Hematopoietic multipotent progenitor cell treated with erythropoietin and hydrocortisone succinate and interleukin-3 and kit ligand, for 6 days (in vitro differentiated cells): Measurements from ENCODE around the gene ZFP90.
"Not testable (repeated sequence)": the region's sequence is repeated elsewhere in the genome, so short reads cannot be mapped to it uniquely, and the experiment has no call there.

Source experiments
- DNase-seq: peaks from one replicate; pipeline ENCODE4 v3.0.0-alpha.2; 2015

ZFP90 gene

DNA sequence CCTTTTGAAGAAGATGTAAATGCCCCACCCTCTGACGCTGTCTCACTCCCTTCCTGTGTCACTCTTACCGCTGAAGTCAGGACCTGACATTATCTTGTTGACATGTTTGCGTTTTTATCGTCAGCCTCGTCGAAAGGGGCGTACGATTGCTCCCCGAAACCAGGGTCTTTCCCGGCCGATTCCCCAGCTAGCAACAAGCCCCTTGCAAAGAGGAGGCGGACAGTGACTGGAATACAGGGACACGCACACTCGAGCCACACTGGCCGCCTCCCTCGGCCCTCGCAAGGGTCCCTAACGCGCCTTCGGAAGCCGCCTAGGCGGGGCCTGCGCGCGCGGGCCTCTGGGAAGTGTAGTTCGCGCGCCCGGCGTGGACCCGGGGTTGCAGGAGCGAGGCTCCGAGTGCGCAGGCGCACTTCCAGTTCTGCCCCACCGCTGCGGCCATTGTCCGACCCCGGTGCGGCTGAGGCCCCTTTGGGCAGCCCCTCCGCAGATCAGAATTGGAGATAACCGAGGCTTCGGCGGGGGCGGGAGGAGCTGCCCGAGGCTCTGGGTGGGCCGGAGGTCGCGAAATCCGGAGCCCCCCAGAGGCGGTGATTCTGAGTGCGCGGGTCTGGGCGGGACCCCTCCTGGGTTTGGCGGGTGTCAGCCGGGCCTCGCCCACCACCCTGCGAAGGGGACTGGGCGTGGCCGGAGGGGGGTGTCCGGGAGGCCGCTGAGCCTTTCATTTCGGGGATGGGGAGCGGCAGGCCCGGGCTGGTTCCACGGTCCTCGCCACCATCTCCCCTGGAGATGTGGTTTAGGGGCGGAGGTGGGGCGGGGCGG, at the start of gene ZFP90:
Gene ZFP90 (plus strand): TSS at position 412 of the 822 bp plus-strand sequence. CDS start 502 bp downstream, outside the sequence.
- peak; percentile 96 for DNase-seq

DNA sequence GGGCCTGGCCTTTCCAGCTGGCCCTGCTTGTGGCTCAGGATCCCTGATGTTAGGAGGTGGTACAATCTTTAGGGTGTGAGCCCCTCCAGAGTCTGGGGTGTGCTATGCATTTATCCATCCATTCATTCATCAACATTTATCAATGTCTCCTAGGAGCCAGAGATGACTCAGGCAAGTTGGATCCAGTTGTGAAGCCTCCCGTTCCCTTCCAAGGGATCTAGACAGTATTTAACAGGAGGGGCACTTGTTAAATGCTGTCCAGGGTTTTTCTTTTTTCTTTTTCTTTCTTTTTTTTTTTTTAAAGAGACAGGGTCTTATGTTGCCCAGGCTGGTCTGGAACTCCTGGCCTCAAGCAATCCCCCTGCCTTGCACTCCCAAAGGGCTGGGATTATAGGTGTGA, 48.7 kb upstream of the ZFP90 start:
- DNase-seq = no peak

GRCh38 chr16:68490829-68491575, 48.1 kb upstream of the ZFP90 start:
- DNase-seq = no peak

DNA sequence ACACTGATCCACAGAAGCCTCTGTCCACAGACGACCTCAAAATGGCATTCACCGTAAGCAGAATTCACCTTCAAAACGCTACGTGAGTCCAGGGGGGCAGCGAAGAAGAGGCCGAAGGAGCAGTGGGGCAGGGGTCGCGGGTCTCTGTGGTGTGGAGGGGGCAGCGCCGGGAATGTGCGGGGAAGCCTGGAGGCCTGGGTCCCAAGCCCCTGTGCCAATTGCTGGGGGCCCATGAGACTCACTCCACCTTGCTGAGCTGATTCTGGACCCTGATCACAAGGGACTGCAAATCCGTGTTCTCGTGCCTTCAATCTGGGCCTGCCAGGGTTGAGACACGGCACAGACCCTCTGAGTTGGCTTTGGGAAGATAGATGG, 47.5 kb upstream of the ZFP90 start:
- DNase-seq = no peak

GRCh38 chr16:68492151-68492542, 46.9 kb upstream of the ZFP90 start:
- no peak for DNase-seq

- peak; percentile 69 for DNase-seq
These were observed 46.3 kb upstream of the ZFP90 start for GRCh38 chr16:68492543-68493411.

DNA sequence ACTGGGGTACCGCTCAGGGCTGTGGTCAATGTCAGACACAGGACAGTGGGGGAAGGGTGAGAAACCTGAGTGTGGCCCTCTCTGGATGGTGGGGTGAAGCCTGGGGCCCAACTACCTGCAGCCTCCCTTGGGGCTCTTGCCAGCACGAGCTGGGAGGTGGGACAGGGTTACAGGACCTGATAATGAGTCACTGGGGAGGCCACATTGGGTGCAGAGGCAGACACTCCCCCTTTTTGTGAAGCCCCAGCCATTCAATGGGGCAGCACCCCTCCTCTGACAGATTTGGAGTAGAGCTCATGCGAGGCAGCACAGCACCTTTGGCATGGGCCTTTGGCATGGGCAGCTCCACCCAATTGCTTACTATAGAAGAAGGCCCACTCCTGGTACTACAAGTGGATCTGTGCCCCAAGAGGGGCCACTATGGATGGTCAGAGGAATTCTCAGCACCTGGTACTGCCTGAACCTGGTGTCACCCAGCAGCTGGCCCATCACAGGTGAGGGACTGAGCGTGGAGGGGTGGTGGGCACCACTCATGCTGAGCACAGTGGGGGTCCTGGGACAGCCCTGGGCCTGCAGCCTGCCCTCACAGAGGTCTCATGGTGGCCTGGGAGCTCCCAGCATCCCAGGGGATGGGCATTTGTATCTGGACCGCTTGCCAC, 45.5 kb upstream of the ZFP90 start:
- DNase-seq = no peak

- DNase-seq = not testable (repeated sequence)
These were observed 44.8 kb upstream of the ZFP90 start for GRCh38 chr16:68494261-68494660.

DNA sequence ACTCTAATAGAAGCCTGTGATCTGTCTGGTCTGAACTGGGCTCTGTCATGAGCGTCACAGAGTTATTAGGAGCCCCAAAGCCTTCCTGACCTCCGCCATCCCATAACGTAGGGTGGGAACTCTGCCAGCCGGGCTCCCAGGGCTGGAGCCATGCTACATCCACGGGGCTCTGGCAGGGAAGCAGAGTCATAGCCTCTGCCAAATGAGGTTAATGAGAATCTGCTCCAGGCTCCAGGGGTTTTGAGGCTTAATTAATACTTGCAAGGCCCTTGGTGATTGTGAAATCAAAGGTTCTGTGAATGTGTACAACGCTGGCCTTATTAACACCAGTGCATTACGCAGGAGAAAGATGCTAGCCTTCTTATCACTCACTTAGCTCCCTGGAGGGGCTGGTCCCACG, 42.4 kb upstream of the ZFP90 start:
- no peak for DNase-seq

- peak; percentile 27 for DNase-seq
These were observed 40.1 kb upstream of the ZFP90 start for GRCh38 chr16:68499006-68499405.

- no peak for DNase-seq
These were observed 35.8 kb upstream of the ZFP90 start for GRCh38 chr16:68503334-68503733.

GRCh38 chr16:68504066-68504465, 35.0 kb upstream of the ZFP90 start:
- DNase-seq = no peak

DNA sequence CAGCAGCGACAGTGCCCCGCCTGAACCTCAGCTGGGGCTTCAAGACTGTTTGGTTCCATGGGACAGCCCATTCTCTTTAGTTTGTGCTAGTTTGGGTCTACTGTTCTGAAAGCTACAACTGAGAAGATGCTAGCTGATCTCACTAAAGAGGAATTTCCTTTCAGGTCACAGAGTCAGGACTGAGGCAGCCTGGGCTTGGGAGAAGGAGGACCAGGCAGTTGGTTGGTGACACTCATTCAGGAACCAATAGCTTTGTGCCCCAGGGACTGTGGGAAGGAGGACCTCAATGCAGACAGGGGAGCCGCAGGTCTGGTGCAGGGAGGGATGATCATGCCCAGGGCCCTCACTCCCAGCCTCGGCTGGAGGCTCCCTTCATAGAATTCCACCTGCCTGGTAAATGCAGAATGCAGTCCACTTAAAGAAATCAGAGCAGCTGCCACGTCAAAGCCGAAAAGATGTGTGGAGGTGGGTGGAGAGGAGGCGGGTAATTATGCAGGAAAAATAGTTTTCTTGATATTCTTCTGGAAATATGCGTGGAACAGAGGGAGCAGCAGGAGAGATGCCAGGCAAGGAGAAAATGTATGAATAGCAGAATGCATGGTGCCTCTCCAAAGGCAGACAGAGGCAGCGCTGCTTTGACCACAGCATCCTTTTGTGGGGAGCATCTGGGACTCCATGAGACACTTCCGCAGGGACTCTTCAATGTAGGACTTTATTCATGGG, 32.6 kb upstream of the ZFP90 start:
- DNase-seq = no peak

GRCh38 chr16:68508013-68508412, 31.1 kb upstream of the ZFP90 start:
- DNase-seq = no peak

DNA sequence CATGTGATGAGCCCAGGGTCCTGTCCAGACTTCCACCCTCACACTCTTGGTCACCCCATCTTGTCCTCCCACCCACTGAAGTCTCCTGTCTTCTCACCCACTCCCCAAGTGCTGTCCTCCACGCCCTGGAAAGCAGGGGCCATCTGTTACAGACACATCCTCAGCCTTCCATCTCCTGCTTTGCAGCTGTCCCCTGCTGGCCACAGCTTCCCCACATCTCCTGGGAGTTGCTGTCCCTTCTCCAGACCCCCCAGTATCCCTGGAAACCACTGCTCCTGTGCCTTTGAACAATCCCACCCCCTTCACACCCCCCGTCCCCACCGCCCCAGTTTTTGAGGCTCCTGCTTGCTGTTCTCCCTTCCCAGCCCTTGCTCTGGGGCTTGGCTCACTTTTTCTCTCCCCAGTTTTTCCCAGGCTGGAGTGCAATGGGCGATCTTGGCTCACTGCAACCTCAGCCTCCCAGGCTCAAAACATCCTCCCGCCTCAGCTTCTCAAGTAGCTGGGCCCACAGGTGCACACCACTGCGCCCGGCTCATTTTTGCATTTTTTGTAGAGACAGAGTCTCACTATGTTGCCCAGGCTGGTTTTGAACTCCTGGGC, 30.4 kb upstream of the ZFP90 start:
- DNase-seq = no peak

DNA sequence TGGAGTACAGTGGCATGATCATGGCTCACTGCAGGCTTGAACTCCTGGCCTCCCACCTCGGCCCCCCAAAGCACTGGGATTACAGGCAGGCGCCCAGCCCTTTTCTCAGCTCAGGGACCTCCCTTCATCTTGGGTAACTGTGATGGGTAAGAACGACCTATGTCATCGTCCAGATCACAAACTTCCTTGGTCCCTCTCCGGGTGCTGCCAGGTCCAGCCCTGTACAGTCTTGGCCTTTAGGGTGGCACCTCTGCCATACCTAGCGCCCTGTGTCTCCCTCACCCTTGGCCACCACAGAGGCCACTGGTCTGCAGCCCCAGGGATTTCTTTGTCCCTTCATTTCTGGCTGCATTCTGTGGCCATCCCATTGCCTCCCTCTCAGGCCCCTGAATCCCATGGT, 29.7 kb upstream of the ZFP90 start:
- DNase-seq = no peak

- no peak for DNase-seq
These were observed 28.3 kb upstream of the ZFP90 start for GRCh38 chr16:68510775-68511174.

DNA sequence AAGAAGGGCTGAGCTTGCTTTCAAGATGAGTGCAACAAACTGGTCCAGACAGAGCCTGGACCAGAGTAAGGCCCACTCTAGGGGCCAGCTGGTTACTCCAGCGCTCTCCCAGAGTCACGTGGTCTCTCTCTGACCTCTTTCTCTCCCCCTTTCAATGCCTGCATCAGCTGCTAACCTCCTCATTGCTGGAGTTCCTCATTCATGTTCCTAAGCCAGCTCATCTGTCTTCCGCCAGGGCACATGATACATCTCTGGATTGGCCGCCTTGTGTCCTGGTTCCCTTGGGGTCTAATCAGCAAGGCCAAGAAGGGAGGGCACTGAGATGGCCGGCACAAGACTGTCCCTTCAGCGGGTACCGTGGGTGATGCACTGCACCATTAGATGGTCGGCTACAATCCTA, 26.9 kb upstream of the ZFP90 start:
- DNase-seq = no peak

- no peak for DNase-seq
These were observed 26.3 kb upstream of the ZFP90 start for GRCh38 chr16:68512742-68513141.

DNA sequence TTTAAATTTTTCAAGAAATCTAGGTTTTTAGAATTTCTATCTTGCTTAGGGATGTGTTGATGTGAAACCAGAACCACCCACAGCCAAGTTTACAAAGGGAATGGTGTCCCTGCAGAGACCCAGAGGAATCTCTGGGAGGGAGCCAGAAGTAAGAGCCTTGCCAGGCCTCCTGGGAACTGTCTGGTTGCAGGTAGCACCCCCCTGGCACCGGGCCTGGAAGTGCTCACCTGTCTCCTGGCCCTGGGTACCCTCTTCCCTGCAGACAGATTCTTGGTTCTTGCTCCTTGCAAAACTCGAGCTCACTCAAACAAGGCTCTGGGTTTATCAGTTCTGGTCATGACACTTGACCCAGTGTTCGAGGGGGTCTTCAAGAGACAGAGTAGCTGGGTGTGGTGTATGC, 24.6 kb upstream of the ZFP90 start:
- DNase-seq = no peak

- peak; percentile 48 for DNase-seq
These were observed 21.4 kb upstream of the ZFP90 start for GRCh38 chr16:68517606-68518166.
